Epidermal melanocyte (primary cell): ENCODE results near the gene IGSF3.

ENCODE experiments used
- DNase-seq: peaks from one replicate; pipeline ENCODE4 v3.0.0; 2011; ENCODE audit warnings: low spot score; ENCODE audit not compliant: insufficient read length

IGSF3 gene

DNA sequence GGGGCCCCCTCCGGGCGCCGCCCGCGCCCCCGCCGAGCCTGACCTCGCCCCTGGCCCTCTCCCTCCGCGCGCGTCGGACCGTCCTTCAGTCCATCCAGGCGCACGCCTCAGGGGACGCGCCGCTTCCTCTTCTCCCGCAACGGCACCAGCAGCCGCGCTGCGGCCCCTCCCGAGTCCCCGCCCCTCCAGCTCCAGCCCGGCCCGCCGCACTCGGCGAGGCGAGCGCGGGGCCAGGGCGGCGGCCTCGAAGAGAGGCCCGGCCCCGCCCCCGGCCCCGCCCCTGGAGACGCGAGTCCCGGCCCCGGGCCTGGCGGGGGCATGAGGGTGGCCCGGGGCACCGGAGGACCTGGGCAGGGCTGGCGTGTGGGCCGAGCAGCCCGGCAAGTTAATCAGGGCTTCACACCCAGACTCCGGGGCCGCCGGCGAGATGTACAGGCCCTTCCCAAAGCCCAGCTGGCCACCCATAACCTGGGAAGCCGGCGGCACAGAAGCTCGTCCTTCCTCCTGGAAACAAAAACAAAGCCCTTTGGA is at the start of gene IGSF3:
Gene IGSF3 (minus strand): TSS at position 159 of the 531 bp plus-strand sequence. CDS start 1,407 bp downstream, outside the sequence.
- DNase-seq = peak; percentile 62

DNA sequence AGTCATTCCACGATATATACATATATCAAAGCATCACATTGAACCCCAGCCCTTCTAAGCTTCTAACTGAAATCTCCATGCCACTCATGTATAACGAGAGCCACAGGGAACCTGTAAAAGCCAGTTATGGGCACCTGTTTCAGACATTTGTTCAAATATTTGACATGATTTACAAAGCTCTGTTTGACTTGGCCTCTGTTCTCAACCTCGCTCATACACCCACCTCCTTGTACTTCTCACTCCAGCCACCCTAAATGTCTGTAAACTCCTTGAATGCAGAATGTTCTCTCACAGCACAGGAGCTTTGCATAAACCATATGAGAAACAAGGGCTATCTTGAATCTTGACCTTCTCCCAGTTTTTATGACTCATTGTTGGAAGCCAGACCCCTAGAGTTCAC is 49.8 kb upstream of the IGSF3 start:
- no peak for DNase-seq

DNA sequence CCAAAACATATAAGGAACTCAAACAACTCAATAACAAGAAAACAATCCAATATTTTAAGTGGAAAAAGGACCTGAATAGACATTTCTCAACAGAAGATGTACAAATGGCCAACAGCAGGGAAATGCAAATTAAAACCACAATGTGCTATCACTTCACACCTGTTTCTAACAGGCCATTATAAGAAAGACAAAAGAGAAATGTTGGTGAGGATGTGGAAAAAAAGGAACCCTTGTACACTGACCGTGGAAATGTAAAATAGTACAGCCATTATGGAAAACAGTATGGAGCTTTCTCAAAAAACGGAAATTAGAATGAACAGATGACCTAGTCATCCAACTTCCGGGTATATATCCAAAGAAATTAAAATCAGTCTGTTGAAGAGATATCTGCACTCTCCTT is 48.9 kb upstream of the IGSF3 start:
- no peak for DNase-seq

DNA sequence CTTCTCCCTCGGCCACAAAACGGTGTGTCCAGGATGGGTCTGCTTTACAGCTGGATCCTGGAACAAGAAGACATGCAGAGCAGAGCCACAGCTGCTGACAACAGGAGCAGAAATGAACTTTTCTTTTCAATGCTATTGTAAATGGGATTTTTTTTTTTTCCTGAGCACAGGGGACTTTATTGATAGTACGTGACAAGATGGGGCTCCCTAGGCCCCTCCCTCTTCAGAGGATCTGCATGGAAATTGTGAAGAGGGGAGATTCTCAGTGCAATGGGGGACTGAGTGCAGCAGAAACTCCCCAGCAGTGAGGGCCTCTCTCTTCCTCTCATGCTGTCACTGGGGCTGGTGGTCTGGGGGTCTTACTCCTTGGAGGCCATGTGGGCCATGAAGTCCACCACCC is 45.9 kb upstream of the IGSF3 start:
- no peak for DNase-seq

DNA sequence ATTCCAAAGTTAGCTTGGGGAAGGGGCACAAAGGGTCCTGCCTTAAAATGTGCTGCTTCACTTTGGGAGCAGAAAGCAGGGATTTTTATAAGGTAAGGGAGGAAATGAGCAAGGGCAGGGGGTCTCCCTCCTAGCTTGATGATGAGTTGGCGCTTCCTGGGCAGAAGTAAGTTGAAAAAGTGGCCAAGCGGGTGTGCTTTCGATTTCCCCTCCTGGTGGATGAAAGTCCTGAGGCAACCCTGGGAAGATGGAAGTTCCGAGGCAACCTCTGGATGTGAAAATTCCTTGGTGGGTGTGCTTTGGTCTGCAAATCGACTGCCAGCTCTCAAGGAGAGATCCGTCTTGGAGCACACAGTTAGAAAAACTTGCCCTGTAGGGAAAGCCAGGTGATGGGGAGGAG is 45.0 kb upstream of the IGSF3 start:
- DNase-seq = no peak

DNA sequence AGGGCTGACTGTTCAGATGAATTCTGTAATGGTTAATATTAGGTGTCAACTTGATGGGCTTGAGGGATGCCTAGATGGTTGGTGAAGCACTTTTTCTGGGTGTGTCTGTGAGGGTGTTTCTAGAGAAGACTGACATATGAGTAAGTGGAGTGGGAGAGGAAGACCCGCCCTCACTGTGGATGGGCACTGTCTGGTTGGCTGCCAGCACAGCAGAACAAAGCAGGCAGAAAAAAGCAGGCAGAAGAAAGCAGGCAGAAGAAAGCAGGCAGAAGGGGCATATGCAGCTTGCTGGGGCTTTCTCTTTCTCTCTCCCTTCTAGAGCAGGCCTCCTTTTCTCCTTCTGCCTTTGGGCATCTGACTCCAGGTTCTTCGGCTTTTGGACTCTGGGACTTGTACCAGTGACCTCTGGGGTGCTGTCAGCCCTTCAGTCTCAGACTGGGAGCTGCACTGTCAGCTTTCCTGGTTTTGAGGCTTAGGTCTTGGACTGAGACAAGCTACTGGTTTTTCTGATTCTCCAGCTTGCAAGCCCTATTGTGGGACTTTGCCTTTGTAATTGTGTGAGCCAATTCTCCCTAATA is 43.8 kb upstream of the IGSF3 start:
- DNase-seq = no peak

DNA sequence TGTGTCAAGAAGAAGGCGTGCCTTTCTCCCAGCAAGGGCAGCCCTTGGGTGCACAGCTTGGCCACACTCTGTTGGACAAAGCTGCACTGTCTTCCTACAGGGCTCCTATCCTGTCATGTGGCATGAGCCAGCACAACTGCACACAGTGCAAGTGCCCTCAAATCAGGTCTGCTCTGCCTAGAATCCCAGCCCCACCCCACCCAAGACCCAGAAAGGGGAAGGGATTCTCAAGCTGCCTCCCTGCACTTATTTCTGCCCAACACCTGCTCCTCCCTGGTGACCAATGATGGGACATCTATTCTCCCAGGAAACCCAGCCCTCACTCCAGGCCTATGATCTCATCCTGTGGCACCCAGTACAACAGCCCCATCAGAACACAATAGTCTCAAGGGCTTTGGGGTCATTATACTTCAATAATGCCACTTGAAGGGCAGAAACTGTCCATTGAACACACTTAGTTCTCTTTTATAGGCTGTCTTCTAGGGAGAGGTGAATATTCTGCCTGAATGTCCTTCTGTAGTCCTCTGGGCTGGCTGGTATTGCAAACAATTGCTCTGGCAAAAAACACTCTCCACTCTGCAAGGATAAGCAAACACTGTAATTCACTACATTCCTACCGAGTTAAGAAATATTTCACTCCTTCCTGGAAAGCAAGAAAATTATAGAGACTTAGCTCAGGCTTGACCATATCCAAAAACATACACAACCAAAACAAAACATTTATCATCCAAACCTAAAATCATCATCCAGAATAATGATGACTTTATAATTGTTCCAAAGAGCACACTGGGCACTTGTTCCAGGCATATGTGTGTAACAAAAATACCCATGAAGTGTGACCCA is 43.1 kb upstream of the IGSF3 start:
- peak; percentile 22 for DNase-seq

DNA sequence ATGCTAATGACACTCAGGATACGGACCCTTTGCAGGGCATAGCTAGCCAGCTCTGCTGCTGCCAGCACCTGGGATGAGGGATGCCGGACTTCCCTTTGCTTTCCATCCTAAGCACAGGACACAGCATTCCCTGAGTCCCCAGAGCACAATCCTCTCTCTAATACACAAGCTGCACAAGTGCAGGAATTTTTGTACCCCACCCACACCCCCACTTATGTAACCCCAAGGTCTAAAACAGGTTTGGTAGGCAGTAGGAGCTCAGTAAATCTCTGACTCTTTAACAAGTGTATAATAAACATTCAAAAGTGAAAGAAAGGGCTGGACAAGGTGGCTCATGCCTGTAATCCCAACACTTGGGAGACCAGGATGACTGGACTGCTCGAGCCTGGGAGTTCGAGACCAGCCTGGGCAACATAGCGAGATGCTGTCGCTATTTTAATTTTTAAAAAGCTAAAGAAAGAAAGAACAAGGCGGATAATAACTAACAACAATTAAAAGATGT is 42.2 kb upstream of the IGSF3 start:
- DNase-seq = no peak

DNA sequence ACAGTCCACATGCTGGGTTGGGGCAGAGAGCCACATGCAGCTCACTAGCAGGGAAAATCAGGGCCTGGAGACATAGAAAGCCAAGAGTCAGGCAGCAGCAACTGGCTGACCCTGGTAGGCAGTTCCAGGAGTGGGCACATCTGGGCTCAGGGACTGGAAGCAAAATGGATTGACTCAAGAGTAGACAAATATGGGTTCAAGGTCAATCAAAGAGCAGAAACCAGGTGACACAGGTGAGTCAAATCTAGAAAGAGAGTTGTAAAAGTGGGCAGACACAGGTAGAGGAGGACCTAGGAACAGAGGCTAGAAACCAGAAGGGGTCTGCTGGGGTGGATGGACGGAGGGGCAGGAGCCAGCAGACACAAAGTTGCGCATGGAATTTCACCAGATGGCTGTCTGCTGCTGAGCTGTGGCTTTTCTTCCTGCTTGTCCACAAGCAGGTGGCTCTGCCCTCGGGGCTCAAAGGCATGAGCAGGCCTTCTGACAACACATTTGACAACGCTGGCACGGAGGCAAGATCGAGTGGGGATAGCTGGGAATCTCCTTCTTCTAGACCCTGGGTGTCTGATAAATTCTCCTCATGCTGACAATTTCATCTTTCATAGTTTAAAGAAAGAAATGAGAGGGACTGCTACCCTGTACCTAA is 40.8 kb upstream of the IGSF3 start:
- DNase-seq = no peak

DNA sequence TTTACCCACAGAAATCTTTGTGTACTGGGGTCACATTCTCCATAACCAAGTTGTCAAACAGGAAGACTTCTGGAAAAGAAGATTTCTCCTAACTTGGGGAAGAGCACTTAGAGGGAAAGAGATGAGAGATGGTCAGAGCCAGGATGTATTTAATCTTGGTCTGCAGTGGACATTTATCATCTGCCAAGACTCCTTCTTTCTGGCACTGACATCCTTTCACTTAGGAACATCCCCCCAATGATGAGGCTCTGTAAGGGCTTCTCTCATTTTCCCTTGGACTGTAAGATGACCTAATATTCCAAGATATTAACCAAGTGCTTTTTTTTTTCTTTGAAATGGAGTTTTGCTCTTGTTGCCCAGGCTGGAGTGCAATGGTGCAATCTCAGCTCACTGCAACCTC is 39.3 kb upstream of the IGSF3 start:
- no peak for DNase-seq

DNA sequence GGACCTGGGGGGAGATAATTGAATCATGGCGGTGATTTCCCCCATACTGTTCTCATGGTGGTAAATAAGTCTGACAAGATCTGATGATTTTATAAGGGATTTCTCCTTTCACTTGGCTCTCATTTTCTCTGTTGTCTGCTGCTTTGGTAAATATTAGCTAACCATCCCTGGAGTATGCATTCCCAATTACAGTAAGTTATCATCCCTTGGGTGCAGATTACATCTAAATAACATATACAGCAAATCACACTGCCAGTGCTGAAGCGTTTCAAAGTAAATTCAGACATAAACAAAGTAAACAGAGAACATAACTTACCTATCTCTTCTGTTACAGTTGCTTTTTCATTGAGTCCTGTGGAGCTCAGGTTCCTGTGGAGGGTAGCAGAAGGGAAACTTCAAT is 38.6 kb upstream of the IGSF3 start:
- no peak for DNase-seq

DNA sequence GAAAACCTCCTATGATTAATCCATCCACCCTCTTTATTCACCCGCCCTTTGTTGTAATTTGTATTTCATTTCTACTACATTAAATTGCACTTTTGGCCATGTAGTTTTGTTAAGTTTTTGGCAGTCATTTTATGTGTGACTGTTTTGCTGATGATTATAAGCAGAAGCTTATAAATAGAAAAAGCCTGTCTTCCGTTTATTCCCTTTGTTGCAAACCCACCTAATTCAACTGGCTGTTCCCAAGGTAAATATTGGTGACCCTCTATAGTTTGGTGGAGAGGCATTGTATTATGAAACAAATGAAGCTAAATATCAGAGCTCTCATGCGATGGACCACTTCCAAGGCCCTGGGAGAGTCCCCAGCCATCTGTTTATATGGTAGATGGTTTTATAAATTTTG is 36.7 kb upstream of the IGSF3 start:
- no peak for DNase-seq

DNA sequence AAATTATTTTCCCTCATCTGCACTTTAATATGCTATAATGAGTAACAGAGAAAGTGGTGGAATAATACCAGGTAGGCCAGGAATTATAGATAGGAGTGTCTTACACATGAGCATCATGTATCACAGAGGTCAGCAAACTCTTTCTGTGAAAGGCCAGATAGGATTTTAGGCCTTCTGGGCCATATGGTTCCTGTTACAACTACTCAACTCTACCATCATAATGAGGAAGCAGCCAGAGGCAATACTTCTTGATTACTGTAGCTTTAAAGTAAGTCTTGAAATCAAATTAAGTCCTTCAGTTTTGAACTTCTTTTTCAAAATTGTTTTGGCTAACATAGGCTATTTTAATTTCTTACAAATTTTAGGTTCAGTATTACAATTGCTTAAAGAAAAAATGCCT is 32.1 kb upstream of the IGSF3 start:
- no peak for DNase-seq

DNA sequence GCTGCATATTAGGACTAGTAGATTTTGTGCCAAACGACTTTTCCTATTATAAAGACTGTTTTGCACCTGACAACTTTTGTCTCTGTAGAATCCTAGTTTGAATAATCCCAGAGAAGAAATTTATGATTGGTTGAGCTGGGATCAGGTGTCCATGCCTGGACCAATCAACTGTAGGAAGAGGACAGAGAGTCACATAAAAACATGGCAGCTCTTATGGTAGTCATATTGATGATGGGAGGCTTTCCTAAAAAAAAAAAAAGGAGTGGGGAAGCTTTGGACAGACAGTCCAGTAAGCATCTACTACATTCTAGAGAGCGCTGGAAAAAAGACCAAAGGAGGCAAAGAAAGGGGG is 30.7 kb upstream of the IGSF3 start:
- DNase-seq = no peak

DNA sequence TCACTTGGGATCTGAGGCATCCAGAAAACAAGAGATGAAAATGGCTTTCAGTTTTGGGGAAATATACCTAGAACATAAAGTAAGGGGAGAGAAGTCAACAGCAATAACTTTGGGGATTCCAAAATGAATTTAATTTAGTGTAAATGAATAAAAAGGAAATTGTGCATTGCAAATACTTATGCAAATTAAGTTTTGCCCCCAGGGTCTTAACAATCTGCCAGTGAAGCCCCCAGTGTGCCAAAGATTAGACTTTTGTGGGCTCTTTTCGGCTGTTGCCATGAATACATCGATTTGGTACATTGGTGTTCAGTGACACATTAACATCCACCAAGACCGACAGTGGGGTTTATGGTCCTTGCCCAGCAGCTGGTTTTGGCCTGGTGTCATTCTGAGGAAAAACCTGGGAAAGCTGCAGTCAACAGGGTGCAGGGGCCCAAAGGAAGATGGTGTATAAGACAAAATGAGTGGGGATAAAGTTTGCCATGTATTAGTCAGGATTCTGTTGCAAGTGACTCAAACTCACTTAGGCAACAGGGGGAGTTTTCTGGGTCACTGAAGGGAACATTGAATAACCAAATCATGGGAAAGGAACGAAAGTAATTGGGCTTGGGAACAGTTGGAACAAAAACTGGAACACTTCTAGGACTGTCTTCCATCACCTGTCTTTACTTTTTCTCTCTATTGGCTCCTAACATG is 30.2 kb upstream of the IGSF3 start:
- DNase-seq = no peak

DNA sequence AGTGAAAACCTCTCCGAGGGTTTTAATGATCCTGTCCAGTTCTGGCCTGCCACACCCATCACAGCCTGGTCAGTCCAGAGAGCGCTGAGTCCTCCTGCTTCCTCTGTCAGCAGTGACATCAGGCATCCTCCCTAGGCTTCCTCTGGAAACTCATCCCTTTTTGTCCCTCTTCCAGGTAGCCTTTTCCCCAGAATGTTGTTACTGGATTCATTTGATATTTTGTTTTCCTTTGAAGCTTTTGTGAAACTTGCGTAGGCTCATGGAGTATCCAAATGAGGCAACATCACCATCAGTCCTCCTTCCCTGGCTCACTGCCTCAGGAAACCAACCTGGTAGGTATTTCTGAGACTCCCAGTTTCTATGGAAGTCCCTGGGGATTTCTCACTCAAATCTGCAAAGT is 27.0 kb upstream of the IGSF3 start:
- DNase-seq = no peak

DNA sequence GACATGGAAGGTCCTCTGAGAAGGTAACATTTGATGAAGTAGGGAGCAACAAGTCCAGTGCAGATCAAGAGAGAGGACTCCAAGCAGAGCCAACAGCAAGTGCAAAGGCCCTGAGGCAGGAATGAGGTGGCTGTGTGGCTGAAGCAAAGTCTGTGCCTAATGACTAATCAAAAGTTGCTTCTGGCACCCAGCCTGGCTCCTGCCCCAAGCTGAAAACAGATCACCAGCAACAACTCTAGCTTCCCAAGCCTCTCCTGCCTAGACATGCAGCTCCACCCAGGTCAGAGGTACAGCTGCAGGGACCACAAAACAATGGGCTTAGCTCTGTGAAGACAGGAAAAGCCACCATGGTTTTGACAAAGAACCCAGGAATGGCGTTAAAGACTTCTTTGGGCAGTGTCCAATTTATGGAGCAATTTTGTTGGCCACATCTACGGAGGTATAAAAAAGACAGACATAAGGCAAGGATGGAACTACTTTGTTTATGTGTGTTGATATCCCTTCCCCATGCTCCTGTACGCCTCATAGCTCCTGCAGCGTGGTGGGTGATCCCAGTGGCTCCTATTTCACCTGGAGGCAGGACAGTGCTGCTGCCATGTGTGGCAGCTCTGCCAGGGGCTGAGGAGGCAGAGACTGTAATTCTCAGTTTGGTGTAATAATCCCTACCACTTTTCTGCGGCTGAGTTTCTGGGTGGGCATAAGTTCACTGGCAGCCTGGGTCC is 26.4 kb upstream of the IGSF3 start:
- DNase-seq = no peak

DNA sequence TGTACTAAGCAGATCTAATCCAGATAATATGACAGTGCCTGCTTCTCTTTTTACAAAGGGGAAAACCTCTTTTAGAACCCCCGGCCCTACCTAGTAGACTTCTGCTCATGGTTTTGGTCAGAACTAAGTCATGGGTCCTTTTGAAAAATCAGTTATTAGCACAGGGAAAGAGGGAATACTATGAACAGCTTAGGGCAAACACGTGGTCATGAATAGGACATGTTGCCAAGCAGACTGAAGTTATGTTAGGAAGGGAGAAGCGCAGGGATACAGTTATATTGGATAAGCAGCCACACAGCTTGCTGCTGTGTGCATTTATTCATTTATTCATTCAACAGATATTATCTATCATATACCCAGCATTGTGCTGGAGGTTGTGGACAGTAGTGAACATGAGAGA is 25.3 kb upstream of the IGSF3 start:
- DNase-seq = no peak

DNA sequence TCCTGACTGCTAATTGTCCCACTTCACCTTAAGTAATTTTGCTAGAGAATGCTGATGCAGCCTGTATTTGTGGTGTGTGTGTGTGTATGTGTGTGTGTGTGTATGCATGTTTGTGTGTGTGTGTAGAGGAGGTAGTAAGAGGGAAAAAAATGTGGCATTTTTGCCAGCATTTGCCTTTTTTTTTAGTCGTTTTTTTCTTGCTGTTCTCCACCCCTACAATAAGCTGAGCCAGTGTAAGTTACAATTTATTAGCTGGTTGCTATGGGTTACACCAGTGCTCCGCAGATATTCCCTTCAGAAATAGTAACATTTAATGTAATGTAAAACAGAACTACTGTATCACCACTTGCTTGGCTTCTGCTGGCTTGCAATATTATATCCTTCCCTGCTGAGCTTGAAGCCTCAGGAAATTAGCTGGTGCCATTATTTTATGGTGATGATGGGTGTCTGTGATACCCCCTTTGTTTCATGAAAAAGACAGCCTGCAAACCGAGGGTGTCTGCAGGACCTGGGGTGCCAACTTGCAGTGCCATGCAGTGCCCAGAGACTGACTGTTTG is 23.4 kb upstream of the IGSF3 start:
- DNase-seq = no peak

DNA sequence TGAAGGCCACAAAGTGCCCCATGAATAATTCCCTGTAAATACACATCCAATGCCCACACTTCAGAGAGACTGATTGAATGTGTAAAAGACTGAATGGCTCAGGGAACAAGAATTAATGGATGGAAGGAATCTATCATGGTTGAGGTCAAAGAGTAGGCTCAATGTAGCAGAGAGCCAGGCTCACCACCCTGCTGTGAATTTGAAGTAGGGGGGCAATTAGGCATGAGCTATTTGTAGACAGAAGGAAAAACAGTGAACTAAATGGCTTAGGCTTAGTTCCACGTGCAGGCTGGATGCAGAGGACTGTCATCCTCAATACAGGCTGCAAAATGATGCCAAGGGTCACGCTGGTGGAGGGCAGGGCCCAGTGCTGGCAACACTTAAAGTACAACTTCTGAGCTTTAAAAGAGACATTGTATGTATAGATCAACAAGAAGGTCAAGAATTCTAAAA is 22.9 kb upstream of the IGSF3 start:
- DNase-seq = no peak
